ENCODE results near the gene DRD1. TPM values are rescaled to one million over a fixed set of nuclear protein-coding genes. Genes with fewer than 3 reads are reported as not detected.
"Not testable (repeated sequence)": the region's sequence is repeated elsewhere in the genome, so short reads cannot be mapped to it uniquely, and the experiment has no call there.

The DRD1 gene
- total RNA-seq, 1 donor from 2014 or later: not detected

DNA sequence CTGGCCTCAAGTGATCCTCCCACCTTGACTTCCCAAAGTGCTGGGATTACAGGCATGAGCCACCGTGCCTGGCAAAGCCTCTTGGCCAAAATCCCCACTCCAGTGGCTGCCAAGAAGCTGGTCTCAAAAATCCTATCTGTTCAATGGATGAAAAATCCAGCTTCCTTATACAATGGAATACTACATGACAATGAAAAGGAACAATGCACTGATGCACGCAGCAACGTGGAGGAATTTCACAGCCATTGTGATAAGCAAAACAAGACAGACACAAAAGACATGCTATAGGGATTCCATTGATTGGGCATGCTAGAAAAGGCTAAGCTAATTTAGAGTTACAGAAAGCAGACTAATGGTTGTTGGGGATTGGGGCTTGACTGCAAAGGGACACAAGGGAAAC is 21.3 kb upstream of the DRD1 start:
- peaks cover 7% of the 10 kb centered on the region for H3K9me3 Mint-ChIP-seq
- H3K36me3 Mint-ChIP-seq (ENCODE audit: low read depth): no peaks in the 10 kb centered on the region
- no peak for DNase-seq (ENCODE audit: low spot score)
- peaks cover 8% of the 10 kb centered on the region for H3K27me3 Mint-ChIP-seq (ENCODE audit: insufficient read depth)
- no peak overlapping the region for H3K27ac Mint-ChIP-seq
- H3K4me1 Mint-ChIP-seq (ENCODE audit: low read depth): peaks cover 20% of the 10 kb centered on the region
- intact Hi-C loops (cut with micrococcal nuclease): no loop called here
- H3K4me3 Mint-ChIP-seq: no peak overlapping the region

- H3K4me1 Mint-ChIP-seq (ENCODE audit: low read depth): peaks cover 20% of the 10 kb centered on the region
- no peaks in the 10 kb centered on the region for H3K36me3 Mint-ChIP-seq (ENCODE audit: low read depth)
- DNase-seq (ENCODE audit: low spot score): no peak
- H3K27ac Mint-ChIP-seq: no peak overlapping the region
- no peak overlapping the region for H3K4me3 Mint-ChIP-seq
- intact Hi-C loops (cut with micrococcal nuclease): loop anchor here (1.0 kb wide), 1 partner anchor 13 kb away; the partner anchor contains the start of gene SFXN1
- H3K9me3 Mint-ChIP-seq: peaks cover 7% of the 10 kb centered on the region
- H3K27me3 Mint-ChIP-seq (ENCODE audit: insufficient read depth): peaks cover 8% of the 10 kb centered on the region
These were observed 20.9 kb upstream of the DRD1 start for GRCh38 chr5:175464942-175465233.

DNA sequence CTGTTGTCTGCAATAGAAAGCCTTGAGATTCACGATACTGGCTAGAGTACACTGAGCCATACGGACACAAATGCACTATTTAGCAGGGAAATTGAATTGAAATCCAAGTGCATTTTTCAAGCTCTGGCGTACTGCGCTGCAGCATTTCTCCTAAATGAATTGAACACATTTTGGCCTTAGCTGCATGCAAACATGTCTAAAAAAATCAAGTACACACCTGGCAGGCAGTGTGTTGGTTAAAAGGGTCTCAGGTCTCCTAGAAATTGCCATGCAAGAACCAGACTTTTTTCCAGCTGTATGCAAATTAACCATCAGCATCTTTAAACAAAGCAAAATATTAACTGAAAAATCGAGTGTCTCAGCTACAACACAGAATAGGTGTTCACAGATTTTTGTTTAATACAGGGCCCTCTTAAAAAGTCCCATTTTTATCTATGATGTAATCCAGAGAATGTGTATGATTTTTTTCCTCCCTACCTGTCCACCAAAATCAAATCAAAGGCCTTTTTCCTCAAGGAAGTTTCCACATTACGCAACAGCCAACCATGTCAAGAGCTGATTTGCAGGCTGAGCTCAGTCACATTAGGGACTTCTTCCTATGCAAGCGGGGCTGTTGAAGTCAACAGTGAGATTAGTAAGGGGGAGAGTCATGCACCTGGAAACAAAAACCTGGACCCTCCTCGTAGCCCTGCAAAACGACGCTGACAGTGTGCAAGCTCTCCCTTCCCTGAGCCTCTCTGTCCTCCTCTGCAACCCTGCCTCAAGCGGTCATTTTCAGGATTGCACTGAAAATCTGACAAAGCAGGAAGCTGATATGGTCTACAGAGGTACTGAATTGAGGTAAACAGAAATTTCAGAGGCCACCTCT is 20.3 kb upstream of the DRD1 start:
- DNase-seq (ENCODE audit: low spot score): peak; percentile 57
- intact Hi-C loops (cut with micrococcal nuclease): loop anchor here (1.0 kb wide), 1 partner anchor 14 kb away; the partner anchor contains the start of gene SFXN1
- no peak overlapping the region for H3K27ac Mint-ChIP-seq
- H3K36me3 Mint-ChIP-seq (ENCODE audit: low read depth): no peaks in the 10 kb centered on the region
- H3K4me3 Mint-ChIP-seq: no peak overlapping the region
- H3K4me1 Mint-ChIP-seq (ENCODE audit: low read depth): peaks cover 20% of the 10 kb centered on the region
- peaks cover 7% of the 10 kb centered on the region for H3K9me3 Mint-ChIP-seq
- peaks cover 8% of the 10 kb centered on the region for H3K27me3 Mint-ChIP-seq (ENCODE audit: insufficient read depth)

DNA sequence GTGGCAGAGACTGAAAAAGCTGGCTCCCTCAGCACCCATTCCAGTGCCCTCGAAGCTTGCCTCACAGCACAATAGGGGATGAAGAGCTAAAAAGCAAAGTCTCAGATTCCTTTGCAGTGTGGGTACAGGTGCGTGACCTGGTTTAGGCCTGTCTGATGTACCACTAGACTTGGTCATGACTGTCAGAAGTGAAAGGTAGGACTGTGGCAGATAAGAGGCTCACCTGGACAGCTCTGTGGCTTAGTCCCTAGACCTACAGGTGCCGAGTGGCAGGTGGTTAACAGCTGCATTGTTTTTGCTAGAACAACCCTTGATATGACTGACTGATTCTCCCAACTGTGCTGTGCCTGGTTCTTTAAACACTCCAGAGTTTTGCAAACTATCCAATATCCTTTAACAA is 19.7 kb upstream of the DRD1 start:
- no peak overlapping the region for H3K27ac Mint-ChIP-seq
- H3K4me1 Mint-ChIP-seq (ENCODE audit: low read depth): peaks cover 20% of the 10 kb centered on the region
- no peaks in the 10 kb centered on the region for H3K36me3 Mint-ChIP-seq (ENCODE audit: low read depth)
- intact Hi-C loops (cut with micrococcal nuclease): loop anchor here (1.0 kb wide), 1 partner anchor 15 kb away; the partner anchor contains the start of gene SFXN1
- peaks cover 4% of the 10 kb centered on the region for H3K9me3 Mint-ChIP-seq
- H3K4me3 Mint-ChIP-seq: no peak overlapping the region
- no peak for DNase-seq (ENCODE audit: low spot score)
- peaks cover 10% of the 10 kb centered on the region for H3K27me3 Mint-ChIP-seq (ENCODE audit: insufficient read depth)

- H3K36me3 Mint-ChIP-seq (ENCODE audit: low read depth): no peaks in the 10 kb centered on the region
- H3K4me3 Mint-ChIP-seq: no peak overlapping the region
- H3K27me3 Mint-ChIP-seq (ENCODE audit: insufficient read depth): peaks cover 10% of the 10 kb centered on the region
- DNase-seq (ENCODE audit: low spot score): no peak
- H3K27ac Mint-ChIP-seq: no peak overlapping the region
- intact Hi-C loops (cut with micrococcal nuclease): no loop called here
- H3K4me1 Mint-ChIP-seq (ENCODE audit: low read depth): peaks cover 26% of the 10 kb centered on the region
- H3K9me3 Mint-ChIP-seq: no peaks in the 10 kb centered on the region
These were observed 17.4 kb upstream of the DRD1 start for GRCh38 chr5:175461370-175461769.

DNA sequence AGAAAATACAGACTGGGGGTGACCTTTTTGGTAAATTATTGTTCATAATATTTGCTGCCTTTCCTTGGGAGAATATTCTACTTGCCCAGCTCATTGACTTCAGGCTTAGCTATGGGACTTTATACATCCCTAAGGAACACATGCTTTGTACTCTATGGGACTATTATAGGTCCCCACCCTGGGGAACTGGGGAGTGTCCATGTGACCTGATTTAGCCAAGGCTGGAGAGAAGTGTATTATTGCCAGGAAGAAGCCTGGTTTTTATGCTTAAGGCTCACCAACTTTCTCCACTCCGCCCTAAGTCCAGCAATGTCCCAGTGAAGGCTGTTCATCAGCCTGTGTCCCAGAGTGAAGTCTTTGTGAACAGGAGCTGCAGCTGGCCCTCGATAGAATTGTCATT is 16.6 kb upstream of the DRD1 start:
- Mint-ChIP-seq H3K27ac (no peak overlapping the region), H3K27me3 (ENCODE audit: insufficient read depth) (peaks cover 10% of the 10 kb centered on the region), H3K36me3 (ENCODE audit: low read depth) (no peaks in the 10 kb centered on the region), H3K9me3 (no peaks in the 10 kb centered on the region), H3K4me3 (no peak overlapping the region), H3K4me1 (ENCODE audit: low read depth) (peaks cover 22% of the 10 kb centered on the region)
- intact Hi-C loops (cut with micrococcal nuclease): loop anchor here (1.0 kb wide), 1 partner anchor 509 kb away; no protein-coding TSS in a partner anchor
- no peak for DNase-seq (ENCODE audit: low spot score)

GRCh38 chr5:175460126-175460525 is 16.1 kb upstream of the DRD1 start:
- Mint-ChIP-seq H3K9me3 (no peaks in the 10 kb centered on the region), H3K4me1 (ENCODE audit: low read depth) (peaks cover 20% of the 10 kb centered on the region), H3K36me3 (ENCODE audit: low read depth) (no peaks in the 10 kb centered on the region), H3K27ac (no peak overlapping the region), H3K27me3 (ENCODE audit: insufficient read depth) (peaks cover 11% of the 10 kb centered on the region), H3K4me3 (no peak overlapping the region)
- DNase-seq (ENCODE audit: low spot score): no peak
- intact Hi-C loops (cut with micrococcal nuclease): loop anchor here (1.0 kb wide), 1 partner anchor 509 kb away; no protein-coding TSS in a partner anchor

GRCh38 chr5:175457466-175457865 is 13.5 kb upstream of the DRD1 start:
- Mint-ChIP-seq H3K27me3 (ENCODE audit: insufficient read depth) (peaks cover 17% of the 10 kb centered on the region), H3K9me3 (no peaks in the 10 kb centered on the region), H3K4me3 (no peak overlapping the region), H3K27ac (no peak overlapping the region), H3K4me1 (ENCODE audit: low read depth) (peaks cover 8% of the 10 kb centered on the region), H3K36me3 (ENCODE audit: low read depth) (no peaks in the 10 kb centered on the region)
- intact Hi-C loops (cut with micrococcal nuclease): no loop called here
- DNase-seq (ENCODE audit: low spot score): no peak

DNA sequence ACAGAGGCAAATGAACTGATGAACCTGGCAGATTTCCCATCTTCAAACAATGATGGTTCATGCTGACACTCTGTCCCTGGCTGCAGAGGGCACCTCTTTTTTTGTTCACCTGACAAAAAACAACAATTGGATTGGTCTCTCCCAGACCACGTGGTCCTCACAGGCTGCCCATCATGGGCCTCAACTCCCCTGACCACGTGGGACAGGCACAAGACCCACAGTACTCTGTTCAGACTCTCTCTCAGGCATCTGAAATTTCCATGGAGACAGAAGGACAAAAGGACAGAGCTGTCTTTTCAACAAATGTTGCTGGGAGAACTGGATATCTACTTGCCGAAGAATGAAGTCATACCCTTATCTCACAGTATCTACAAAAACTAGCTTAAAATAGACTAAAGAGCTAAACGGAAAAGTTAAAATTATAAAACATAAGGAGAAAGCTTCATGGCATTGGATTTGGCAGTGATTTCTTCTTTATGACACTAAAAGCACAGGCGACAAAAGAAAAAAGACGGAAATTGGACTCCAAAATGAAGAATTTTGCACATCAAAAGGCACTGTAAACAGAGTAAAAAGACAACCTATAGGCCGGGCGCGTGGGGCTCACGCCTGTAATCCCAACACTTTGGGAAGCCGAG is 12.2 kb upstream of the DRD1 start:
- Mint-ChIP-seq H3K9me3 (no peaks in the 10 kb centered on the region), H3K4me3 (no peak overlapping the region), H3K4me1 (ENCODE audit: low read depth) (peaks cover 8% of the 10 kb centered on the region), H3K27me3 (ENCODE audit: insufficient read depth) (peaks cover 23% of the 10 kb centered on the region), H3K36me3 (ENCODE audit: low read depth) (no peaks in the 10 kb centered on the region), H3K27ac (no peak overlapping the region)
- DNase-seq (ENCODE audit: low spot score): no peak
- intact Hi-C loops (cut with micrococcal nuclease): no loop called here

- H3K4me3 Mint-ChIP-seq; H3K36me3 Mint-ChIP-seq (ENCODE audit: low read depth); H3K4me1 Mint-ChIP-seq (ENCODE audit: low read depth); H3K9me3 Mint-ChIP-seq; intact Hi-C loops (cut with micrococcal nuclease); H3K27ac Mint-ChIP-seq; DNase-seq (ENCODE audit: low spot score): not testable (repeated sequence)
- H3K27me3 Mint-ChIP-seq (ENCODE audit: insufficient read depth): peaks cover 33% of the 10 kb centered on the region
These were observed 10.4 kb upstream of the DRD1 start for GRCh38 chr5:175454338-175454737.

DNA sequence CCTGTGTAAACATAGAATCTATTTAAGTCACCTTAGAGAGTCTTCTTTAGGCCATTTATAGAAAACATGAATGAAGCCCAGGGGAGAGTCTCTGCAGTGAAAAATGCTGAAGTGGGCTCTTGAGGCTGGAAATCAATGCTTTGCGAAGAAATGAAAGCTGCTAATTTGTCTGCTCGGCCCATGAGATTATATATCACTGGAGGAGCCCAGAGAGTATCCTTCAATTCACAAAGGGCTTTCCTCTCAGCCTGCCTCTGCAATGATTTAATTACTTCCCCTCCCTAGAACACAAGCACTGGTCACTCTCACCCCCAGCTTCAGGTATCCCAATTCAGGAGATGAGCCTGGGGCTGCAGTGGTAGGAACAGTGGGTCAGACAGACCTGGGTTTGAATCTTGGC is 8.2 kb upstream of the DRD1 start:
- Mint-ChIP-seq H3K27ac (no peak overlapping the region), H3K4me1 (ENCODE audit: low read depth) (peaks cover 3% of the 10 kb centered on the region), H3K9me3 (no peaks in the 10 kb centered on the region), H3K4me3 (no peak overlapping the region), H3K36me3 (ENCODE audit: low read depth) (no peaks in the 10 kb centered on the region), H3K27me3 (ENCODE audit: insufficient read depth) (peaks cover 45% of the 10 kb centered on the region)
- DNase-seq (ENCODE audit: low spot score): no peak
- intact Hi-C loops (cut with micrococcal nuclease): no loop called here

- Mint-ChIP-seq H3K4me1 (ENCODE audit: low read depth) (peaks cover 5% of the 10 kb centered on the region), H3K4me3 (no peak overlapping the region), H3K36me3 (ENCODE audit: low read depth) (no peaks in the 10 kb centered on the region), H3K27me3 (ENCODE audit: insufficient read depth) (peaks cover 63% of the 10 kb centered on the region), H3K27ac (no peak overlapping the region), H3K9me3 (no peaks in the 10 kb centered on the region)
- intact Hi-C loops (cut with micrococcal nuclease): no loop called here
- DNase-seq (ENCODE audit: low spot score): no peak
These were observed 4.3 kb upstream of the DRD1 start for GRCh38 chr5:175448276-175448675.

- Mint-ChIP-seq H3K27ac (no peak overlapping the region), H3K4me3 (no peak overlapping the region), H3K27me3 (ENCODE audit: insufficient read depth) (peaks cover 63% of the 10 kb centered on the region), H3K9me3 (no peaks in the 10 kb centered on the region), H3K4me1 (ENCODE audit: low read depth) (peaks cover 5% of the 10 kb centered on the region), H3K36me3 (ENCODE audit: low read depth) (no peaks in the 10 kb centered on the region)
- intact Hi-C loops (cut with micrococcal nuclease): no loop called here
- DNase-seq (ENCODE audit: low spot score): no peak
These were observed 3.6 kb upstream of the DRD1 start for GRCh38 chr5:175447571-175447970.
